T-helper 17 cell (primary cell): Measurements from ENCODE around the gene SNX15. TPM values are rescaled to one million over a fixed set of nuclear protein-coding genes. Genes with fewer than 3 reads are reported as not detected.

Experiments
- ATAC-seq: fragments of 150-1000 bp; cut with Tn5 transposase; 2 replicates; pipeline ENCODE4 v1.10.0; 2021; ENCODE audit warnings: mild to moderate bottlenecking, moderate library complexity
- DNase-seq, 3 donors: peaks; one replicate each; pipeline versions ENCODE4 v3.0.0 to v3.0.0-alpha.2; 2020 to 2021
- H3K9me3 ChIP-seq: one replicate; pipeline ENCODE4 v1.7.0; 2013; ENCODE audit warnings: low read length, mild to moderate bottlenecking; ENCODE audit not compliant: control insufficient read depth, poor library complexity, severe bottlenecking
- H3K27ac Mint-ChIP-seq: one replicate; pipeline ENCODE4 v1.8.0; 2022; ENCODE audit warnings: mild to moderate bottlenecking, moderate library complexity, mixed read lengths
- H3K27me3 Mint-ChIP-seq: one replicate; pipeline ENCODE4 v1.8.0; 2022; ENCODE audit warnings: mixed read lengths
- H3K36me3 Mint-ChIP-seq: one replicate; pipeline ENCODE4 v1.8.0; 2022; ENCODE audit warnings: low read depth, mixed read lengths
- H3K4me1 Mint-ChIP-seq: one replicate; pipeline ENCODE4 v1.8.0; 2022; ENCODE audit warnings: mild to moderate bottlenecking, mixed read lengths
- H3K4me3 Mint-ChIP-seq: one replicate; pipeline ENCODE4 v1.8.0; 2022; ENCODE audit warnings: mild to moderate bottlenecking, moderate library complexity, mixed read lengths
- total RNA-seq, 4 donors: library from RNA in 2 of 4; stranded (reverse) in 2 of 4; gene quantifications; one replicate each; pipeline ENCODE4 v1.2.3 and lab custom pipeline; 2022 to 2026

SNX15 gene
- total RNA-seq, 2 donors from 2014 or later = 19.7 to 20.8 TPM

DNA sequence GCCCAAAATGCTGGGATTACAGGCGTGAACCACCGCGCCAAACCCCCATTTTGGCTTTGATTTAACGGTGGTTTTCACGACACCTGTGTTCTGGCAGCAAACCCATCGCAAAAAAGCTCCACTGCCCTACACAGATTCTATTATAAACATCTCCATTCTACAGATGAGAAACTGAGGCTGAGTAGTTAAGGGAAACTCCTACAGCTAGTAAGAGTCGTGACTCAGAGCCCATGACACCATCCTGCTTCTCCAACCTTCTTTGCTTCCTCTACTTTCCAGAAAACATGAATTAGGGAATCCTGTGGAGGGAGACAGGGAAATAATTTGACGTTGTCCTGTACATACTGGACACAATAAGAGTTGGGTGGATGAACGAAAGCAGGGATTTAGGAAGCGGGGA is 429 bp upstream of the SNX15 start:
- H3K9me3 ChIP-seq = no peaks in the 10 kb centered on the region
- Mint-ChIP-seq H3K27ac (peak overlapping the region; percentile 84), H3K4me3 (peak overlapping the region; percentile 74), H3K4me1 (peaks cover 11% of the 10 kb centered on the region), H3K36me3 (no peaks in the 10 kb centered on the region), H3K27me3 (no peaks in the 10 kb centered on the region)
- DNase-seq (no peak), ATAC-seq (no peak)

DNA sequence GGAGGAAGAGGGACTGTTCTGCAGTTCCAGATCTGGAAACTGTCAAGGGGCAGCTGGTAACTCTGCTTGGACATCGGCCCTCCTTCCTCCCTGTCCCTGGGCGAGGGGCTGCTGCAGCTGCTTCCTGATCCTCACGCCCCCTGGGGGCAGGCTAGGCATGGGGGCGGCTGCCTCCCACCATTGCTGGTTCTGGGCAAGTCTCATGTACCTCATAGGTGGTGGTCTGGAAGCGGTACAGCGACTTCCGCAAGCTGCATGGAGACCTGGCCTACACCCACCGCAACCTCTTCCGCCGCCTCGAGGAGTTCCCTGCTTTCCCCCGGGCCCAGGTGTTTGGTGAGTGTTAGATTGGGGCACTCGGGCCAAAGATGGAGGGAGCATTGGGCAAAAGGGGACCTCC is 5.0 kb downstream of the SNX15 start:
- H3K9me3 ChIP-seq = no peaks in the 10 kb centered on the region
- ATAC-seq (no peak), DNase-seq (no peak)
- no peak overlapping the region for H3K4me3 Mint-ChIP-seq
- no peaks in the 10 kb centered on the region for H3K36me3 Mint-ChIP-seq
- H3K27me3 Mint-ChIP-seq = no peaks in the 10 kb centered on the region
- H3K27ac Mint-ChIP-seq = peak overlapping the region; percentile 32
- H3K4me1 Mint-ChIP-seq = peaks cover 7% of the 10 kb centered on the region

DNA sequence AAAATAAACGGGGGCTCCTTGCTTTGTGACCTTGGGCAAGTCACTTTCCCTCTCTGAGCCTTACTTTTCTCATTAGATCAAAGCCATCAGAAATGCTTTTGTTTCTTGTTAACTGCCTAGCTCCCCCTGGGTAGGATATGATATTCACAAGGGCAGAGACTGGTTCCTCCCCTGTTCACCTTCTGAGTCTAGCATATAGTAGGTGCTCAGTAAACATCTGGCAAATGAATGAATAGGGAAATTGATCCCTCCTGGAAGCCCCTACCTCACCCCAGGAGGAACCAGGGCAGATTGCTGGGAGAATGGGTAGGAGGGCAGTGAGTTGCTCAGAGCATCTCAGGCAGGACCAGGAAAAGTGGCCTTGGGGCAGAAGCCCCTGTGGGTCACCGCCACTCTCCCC is 7.2 kb downstream of the SNX15 start:
- Mint-ChIP-seq H3K27me3 (no peaks in the 10 kb centered on the region), H3K4me3 (no peak overlapping the region), H3K4me1 (no peaks in the 10 kb centered on the region), H3K36me3 (no peaks in the 10 kb centered on the region), H3K27ac (no peak overlapping the region)
- no peaks in the 10 kb centered on the region for H3K9me3 ChIP-seq
- no peak for DNase-seq
- ATAC-seq = no peak

DNA sequence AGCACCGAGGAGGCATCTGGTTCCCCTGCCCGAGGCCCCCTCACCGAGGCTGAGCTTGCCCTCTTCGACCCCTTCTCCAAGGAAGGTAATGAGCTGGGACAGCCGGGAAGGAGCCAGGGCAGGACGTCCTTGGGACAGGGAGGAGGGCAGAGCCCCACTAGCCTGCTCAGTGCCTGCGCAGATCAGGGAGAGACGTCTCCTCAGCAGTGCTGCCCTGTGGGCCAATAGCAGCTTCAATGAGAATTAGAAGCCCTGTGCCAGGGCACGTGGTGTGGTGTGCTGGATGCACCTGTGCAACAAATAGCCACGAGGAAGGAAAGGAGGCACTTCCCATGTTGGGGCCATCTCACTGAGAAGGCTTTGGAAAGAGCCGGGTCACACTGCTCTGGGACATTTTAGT is 8.3 kb downstream of the SNX15 start:
- H3K27ac Mint-ChIP-seq = no peak overlapping the region
- no peak overlapping the region for H3K4me3 Mint-ChIP-seq
- no peaks in the 10 kb centered on the region for H3K9me3 ChIP-seq
- ATAC-seq (no peak), DNase-seq (no peak)
- no peaks in the 10 kb centered on the region for H3K36me3 Mint-ChIP-seq
- H3K4me1 Mint-ChIP-seq = no peaks in the 10 kb centered on the region
- H3K27me3 Mint-ChIP-seq = no peaks in the 10 kb centered on the region

DNA sequence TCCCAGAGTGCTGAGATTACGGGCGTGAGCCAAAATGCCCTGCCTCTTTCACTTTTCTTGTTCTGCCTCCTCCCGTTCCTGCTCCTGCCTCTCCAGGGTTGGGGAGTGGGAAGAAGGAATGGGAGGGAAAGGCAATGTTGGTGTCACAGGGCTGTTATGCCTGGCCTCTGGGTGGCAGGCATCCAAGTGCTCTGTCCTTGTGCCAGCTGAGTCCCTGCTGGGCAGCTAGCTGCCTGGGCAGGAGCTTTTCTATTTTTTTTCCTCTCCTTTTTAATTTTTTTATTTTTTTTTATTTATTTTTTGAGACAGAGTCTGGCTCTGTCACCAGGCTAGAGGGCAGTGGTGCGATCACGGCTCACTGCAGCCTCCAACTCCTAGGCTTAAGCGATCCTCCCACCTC is 9.7 kb downstream of the SNX15 start:
- H3K4me3 Mint-ChIP-seq = no peak overlapping the region
- no peak overlapping the region for H3K27ac Mint-ChIP-seq
- H3K4me1 Mint-ChIP-seq = peaks cover 2% of the 10 kb centered on the region
- DNase-seq = no peak
- ATAC-seq = no peak
- no peaks in the 10 kb centered on the region for H3K9me3 ChIP-seq
- no peaks in the 10 kb centered on the region for H3K27me3 Mint-ChIP-seq
- no peaks in the 10 kb centered on the region for H3K36me3 Mint-ChIP-seq

DNA sequence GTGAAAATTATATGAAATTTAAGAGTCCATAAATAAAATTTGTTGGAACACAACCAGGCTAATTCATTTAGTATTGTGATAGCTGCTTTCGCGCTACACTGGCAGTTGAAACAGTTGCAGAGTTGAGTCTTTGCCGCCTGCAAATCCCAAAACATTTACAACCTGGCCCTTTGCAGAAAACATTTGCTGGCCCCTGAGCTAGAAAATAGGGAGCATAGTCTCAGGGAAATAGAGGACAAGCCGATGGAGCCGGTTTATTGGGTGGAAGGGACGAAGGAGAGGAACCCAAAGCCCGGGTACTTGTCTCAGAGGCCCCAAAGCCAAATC is 13.2 kb downstream of the SNX15 start:
- DNase-seq = no peak
- Mint-ChIP-seq H3K27ac (peak overlapping the region; percentile 27), H3K4me1 (peaks cover 7% of the 10 kb centered on the region), H3K36me3 (peaks cover 4% of the 10 kb centered on the region), H3K4me3 (peak overlapping the region; percentile 93), H3K27me3 (no peaks in the 10 kb centered on the region)
- no peak for ATAC-seq
- no peaks in the 10 kb centered on the region for H3K9me3 ChIP-seq

DNA sequence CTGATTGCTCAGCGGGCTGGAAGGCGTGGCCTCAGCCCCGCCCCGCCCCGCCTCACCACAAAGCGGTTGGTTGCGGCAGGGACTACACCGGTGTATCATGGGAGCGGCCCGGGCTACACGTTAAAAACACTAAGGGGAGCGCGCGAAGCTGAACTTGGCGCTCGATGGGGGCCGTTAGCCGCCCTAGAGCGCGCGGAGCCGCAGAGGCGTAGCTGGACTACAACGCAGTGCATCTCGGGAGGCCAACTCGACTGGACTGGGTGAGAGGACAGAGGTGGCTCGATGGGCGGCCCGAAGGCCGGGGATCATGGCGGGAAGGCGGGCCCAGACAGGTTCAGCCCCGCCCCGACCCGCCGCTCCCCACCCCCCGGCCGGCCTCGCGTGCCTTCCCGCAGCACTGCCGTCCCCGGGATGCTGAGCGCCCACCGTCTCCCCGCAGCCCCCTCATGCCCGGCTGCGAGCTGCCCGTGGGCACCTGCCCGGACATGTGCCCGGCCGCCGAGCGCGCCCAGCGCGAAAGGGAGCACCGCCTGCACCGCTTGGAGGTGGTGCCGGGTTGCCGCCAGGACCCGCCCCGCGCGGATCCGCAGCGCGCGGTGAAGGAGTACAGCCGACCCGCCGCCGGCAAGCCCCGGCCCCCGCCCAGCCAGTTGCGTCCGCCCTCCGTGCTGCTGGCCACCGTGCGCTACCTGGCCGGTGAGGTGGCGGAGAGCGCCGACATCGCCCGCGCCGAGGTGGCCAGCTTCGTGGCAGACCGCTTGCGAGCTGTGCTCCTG is 13.8 kb downstream of the SNX15 start, which contains the start of gene SAC3D1:
SAC3D1 (plus strand) TSS at position 364 of the 776 bp plus-strand sequence; CDS start at position 447, 83 bp downstream.
- no peaks in the 10 kb centered on the region for H3K9me3 ChIP-seq
- Mint-ChIP-seq H3K27ac (peak within 1 kb of the TSS; percentile 69), H3K4me3 (peak within 1 kb of the TSS; percentile 93), H3K36me3 (peaks cover 4% of the 10 kb centered on the region), H3K27me3 (no peaks in the 10 kb centered on the region), H3K4me1 (peaks cover 7% of the 10 kb centered on the region)
- DNase-seq = peak; percentile 76 to 84 (median 78)
- peak; percentile 93 for ATAC-seq

DNA sequence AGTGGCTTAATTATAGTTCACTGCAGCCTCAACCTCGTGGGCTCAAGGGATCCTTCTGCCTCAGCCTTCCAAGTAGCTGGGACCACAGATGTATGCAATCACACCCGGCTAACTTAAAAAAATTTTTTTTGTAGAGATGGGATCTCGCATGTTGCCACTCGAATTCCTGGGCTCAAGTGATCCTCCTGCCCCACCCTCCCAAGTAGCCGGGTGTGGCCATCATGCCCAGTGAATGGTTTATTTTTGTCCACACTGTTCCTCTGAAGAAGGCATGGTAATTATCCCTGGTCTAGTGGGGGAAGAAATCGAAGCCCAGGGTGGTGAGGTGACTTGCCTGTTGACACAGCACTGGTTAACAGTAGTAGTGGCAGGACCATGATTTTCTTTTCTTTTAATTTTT is 15.7 kb downstream of the SNX15 start:
- Mint-ChIP-seq H3K27me3 (no peaks in the 10 kb centered on the region), H3K27ac (peak overlapping the region; percentile 69), H3K4me1 (peaks cover 13% of the 10 kb centered on the region), H3K36me3 (peaks cover 4% of the 10 kb centered on the region), H3K4me3 (peak overlapping the region; percentile 73)
- no peaks in the 10 kb centered on the region for H3K9me3 ChIP-seq
- no peak for DNase-seq
- no peak for ATAC-seq

DNA sequence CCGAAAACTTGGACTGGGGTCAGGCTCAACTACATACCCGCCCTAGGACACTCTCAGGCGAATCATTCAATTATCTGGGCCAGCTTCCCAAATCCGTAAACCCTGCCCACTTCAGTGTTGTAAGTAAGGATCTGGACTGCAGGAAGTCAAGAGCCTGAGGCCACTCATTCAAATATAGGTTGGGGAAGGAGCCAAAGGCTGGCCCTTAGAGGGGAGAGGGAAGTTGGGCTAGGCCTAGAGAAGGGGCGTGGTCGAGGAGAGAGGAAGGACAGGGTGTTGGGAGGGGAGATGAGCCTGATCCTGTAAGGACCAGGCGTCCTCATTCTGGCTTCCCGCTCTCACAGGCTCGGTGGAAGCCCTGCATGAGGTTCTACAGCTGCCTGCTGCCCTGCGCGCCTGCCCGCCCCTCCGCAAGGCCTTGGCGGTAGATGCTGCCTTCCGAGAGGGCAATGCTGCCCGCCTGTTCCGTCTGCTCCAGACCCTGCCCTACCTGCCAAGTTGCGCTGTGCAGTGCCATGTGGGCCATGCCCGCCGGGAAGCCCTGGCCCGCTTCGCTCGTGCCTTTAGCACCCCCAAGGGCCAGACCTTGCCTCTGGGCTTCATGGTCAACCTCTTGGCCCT is 16.8 kb downstream of the SNX15 start:
- DNase-seq (no peak), ATAC-seq (no peak)

DNA sequence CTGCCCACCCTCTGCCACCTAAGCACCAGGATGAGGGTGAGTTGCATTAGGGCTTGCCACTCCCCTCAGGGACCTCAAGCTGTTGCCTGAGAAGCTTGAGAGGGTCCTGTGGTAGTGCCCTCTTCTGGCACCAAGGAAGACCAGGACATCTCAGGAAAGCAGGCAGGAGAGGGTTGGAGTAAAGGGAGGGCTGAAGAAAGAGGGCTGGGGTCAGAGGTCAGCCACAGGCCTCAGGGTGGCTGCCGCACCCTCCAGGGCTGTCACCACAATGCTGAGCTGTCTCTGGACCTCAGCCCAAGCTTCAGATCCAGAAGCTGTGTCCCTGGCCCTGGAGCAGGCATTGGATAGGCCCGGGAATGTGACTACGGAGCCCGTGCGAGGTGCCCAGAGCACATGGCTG is 17.8 kb downstream of the SNX15 start:
- Mint-ChIP-seq H3K27ac (no peak overlapping the region), H3K27me3 (no peaks in the 10 kb centered on the region), H3K4me1 (peaks cover 13% of the 10 kb centered on the region), H3K4me3 (no peak overlapping the region), H3K36me3 (peaks cover 4% of the 10 kb centered on the region)
- H3K9me3 ChIP-seq = no peaks in the 10 kb centered on the region
- ATAC-seq (no peak), DNase-seq (no peak)

More for the DNA sequence above, 16.8 kb downstream of the SNX15 start:
- Mint-ChIP-seq H3K27ac (no peak overlapping the region), H3K4me1 (peaks cover 13% of the 10 kb centered on the region), H3K36me3 (peaks cover 4% of the 10 kb centered on the region), H3K27me3 (no peaks in the 10 kb centered on the region), H3K4me3 (no peak overlapping the region)
- no peaks in the 10 kb centered on the region for H3K9me3 ChIP-seq

DNA sequence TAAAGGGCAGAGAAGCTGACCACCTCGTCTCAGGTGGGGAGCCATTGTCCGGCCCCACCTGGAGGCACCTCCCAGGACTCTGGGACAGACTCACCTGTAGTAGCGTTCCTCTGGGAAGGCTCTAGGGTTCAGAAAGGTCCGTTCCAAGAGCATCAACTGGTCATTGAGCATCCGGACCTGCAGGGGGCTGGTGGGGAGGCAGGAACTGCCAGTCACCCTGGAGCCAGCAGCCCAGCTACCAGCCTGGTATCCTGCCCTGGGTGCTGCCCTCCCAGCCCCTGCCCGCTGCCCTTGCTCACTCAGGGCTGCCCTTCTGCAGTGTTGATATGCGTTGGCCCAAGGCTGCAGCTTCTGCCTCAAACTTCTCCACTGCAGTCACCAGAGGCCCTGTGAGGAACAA is 18.5 kb downstream of the SNX15 start:
- H3K4me1 Mint-ChIP-seq = peaks cover 13% of the 10 kb centered on the region
- DNase-seq (no peak), ATAC-seq (no peak)
- peaks cover 4% of the 10 kb centered on the region for H3K36me3 Mint-ChIP-seq
- no peak overlapping the region for H3K27ac Mint-ChIP-seq
- no peak overlapping the region for H3K4me3 Mint-ChIP-seq
- no peaks in the 10 kb centered on the region for H3K27me3 Mint-ChIP-seq
- H3K9me3 ChIP-seq = no peaks in the 10 kb centered on the region

DNA sequence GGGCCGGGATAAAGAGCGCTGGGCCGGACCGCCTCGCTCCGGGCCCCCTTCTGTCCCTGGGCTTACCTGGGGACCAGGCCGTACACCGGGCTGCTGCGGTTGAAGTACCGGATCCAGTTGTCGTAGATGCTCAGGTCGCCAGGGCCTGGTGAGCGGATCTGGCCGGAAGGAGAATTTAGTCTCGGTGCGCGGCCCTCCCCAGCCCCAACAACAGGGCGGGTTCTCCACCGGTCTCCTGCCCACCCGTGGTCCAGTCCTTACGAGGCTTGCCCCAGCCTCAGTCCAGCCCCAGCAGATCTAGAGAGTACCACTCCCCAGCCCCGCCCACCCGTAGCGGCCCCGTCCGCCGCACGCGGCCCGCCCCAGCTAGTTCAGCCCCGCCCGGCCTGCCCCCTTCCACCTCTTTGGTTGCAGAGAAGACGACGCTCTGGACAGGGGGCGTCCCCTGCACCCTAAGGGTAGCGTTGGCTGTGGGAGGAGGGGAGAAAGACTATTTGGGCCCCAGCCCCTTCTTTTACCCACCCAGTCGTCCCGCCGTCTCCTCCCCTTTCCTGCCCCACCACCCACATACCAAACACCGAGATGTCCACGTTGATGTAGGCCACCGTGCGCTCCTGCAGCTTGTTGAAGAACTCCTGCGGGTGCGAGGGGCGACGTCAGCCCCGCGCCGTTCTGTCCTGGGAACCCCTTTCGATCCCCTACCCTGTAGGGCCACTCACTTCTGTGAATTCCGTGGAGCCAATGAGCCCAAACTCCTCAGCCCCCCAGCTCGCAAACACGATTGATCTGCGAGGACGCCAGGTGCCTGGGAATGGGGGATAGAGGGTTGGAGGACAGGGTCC is 20.6 kb downstream of the SNX15 start:
- no peaks in the 10 kb centered on the region for H3K9me3 ChIP-seq
- Mint-ChIP-seq H3K4me3 (peak overlapping the region; percentile 95), H3K36me3 (peaks cover 4% of the 10 kb centered on the region), H3K4me1 (peaks cover 12% of the 10 kb centered on the region), H3K27ac (peak overlapping the region; percentile 91), H3K27me3 (no peaks in the 10 kb centered on the region)
- ATAC-seq (peak; percentile 73), DNase-seq (no peak)

DNA sequence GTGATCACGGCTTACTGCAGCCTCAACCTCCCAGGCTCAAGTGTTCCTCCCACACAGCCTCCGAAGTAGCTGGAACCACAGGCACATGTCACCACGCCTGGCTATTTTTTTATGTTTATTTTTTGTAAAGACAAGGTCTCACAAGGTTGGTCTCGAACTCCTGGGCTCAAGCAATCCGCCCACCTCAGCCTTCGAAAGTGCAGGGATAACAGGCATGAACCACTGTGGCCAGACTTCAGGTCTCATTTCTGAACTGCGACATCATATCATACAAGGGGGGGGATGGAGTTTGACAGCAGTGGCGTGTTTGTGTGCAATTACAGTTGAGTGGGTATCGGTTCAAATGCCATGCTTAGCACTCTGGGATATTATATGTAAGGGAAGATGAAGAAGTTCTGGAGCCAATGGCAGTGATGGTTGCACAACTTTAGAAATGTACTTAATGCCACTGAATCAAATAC is 24.2 kb downstream of the SNX15 start:
- H3K9me3 ChIP-seq = no peaks in the 10 kb centered on the region
- no peak for ATAC-seq
- H3K36me3 Mint-ChIP-seq = no peaks in the 10 kb centered on the region
- no peak overlapping the region for H3K4me3 Mint-ChIP-seq
- no peak overlapping the region for H3K27ac Mint-ChIP-seq
- no peaks in the 10 kb centered on the region for H3K27me3 Mint-ChIP-seq
- DNase-seq = no peak
- peaks cover 18% of the 10 kb centered on the region for H3K4me1 Mint-ChIP-seq
